Choroid plexus epithelial cell (primary cell): ENCODE measurements around the gene RAD9A.

Experiments
- DNase-seq: peaks from one replicate; pipeline ENCODE4 v3.0.0-alpha.2; 2010; ENCODE audit warnings: low read depth
- H3K4me3 ChIP-seq: 2 replicates; pipeline ENCODE4 v1.5.1; 2011; ENCODE audit warnings: low read depth, mild to moderate bottlenecking, control low read depth, low read length, moderate library complexity
- TF ChIP-seq, protein P1 (sequence below): conservative IDR thresholded peaks from 2 replicates; pipeline ENCODE4 v1.5.1; 2011; ENCODE audit warnings: low read depth, mild to moderate bottlenecking, control low read depth, inconsistent platforms, low read length, moderate library complexity

The RAD9A gene

DNA sequence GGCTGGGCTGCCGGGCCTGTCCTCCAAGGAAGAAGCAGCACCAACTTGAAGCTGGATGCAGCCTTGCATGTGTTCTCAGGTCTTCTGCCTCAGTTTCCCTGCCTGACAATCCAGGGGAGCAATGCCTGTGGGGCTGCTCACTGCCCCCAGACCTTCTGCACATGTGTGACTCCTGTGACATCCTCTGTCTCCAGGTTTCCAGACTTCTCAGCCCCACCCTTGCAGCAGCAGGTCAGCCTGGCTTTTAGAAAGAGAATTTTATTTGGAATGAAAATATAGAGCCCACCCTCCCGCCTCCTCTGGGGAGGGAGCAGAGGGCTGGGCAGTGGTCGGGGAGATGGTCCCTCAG, 46.0 kb downstream of the RAD9A start:
- H3K4me3 ChIP-seq: no peak overlapping the region
- TF ChIP-seq, protein P1, sequence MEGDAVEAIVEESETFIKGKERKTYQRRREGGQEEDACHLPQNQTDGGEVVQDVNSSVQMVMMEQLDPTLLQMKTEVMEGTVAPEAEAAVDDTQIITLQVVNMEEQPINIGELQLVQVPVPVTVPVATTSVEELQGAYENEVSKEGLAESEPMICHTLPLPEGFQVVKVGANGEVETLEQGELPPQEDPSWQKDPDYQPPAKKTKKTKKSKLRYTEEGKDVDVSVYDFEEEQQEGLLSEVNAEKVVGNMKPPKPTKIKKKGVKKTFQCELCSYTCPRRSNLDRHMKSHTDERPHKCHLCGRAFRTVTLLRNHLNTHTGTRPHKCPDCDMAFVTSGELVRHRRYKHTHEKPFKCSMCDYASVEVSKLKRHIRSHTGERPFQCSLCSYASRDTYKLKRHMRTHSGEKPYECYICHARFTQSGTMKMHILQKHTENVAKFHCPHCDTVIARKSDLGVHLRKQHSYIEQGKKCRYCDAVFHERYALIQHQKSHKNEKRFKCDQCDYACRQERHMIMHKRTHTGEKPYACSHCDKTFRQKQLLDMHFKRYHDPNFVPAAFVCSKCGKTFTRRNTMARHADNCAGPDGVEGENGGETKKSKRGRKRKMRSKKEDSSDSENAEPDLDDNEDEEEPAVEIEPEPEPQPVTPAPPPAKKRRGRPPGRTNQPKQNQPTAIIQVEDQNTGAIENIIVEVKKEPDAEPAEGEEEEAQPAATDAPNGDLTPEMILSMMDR: no peak
- no peak for DNase-seq

DNA sequence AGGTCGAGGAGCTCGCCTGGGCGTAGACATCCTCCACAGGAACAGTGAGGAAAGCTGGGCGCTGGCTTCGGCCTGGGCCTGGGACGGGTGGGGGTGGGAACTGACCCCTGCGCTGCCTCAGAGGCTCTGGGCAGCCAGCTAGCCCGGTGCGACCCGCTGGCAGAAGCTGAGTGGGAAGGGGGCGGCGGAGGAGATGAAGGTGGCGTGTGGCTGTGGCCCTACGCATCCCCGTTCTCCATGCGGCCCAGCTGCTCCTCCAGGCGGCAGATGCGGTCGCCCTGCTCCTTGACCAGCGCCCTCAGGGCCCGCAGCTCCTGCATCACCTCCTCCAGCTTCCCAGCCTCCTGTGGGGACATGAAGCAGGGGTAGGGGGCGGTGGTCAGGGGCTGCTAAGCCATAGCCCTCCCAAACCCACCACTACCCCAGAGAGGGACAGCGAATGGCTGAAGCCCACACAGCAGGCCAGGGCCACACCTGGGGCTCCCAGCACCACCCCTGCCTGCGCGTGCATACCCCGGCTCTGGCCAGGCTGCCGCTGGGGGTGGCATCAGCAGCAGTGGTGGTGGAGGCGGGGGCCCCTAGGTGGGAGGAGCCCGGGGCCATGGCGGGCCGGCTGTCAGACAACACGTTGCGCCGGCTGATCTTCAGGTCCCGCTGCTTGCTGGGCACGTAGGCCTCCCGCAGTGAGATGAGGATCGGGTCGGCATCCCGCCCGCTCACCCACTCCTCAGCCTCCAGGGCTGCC, 46.5 kb downstream of the RAD9A start:
- DNase-seq: no peak
- H3K4me3 ChIP-seq: no peak overlapping the region
- TF ChIP-seq, protein P1: no peak

DNA sequence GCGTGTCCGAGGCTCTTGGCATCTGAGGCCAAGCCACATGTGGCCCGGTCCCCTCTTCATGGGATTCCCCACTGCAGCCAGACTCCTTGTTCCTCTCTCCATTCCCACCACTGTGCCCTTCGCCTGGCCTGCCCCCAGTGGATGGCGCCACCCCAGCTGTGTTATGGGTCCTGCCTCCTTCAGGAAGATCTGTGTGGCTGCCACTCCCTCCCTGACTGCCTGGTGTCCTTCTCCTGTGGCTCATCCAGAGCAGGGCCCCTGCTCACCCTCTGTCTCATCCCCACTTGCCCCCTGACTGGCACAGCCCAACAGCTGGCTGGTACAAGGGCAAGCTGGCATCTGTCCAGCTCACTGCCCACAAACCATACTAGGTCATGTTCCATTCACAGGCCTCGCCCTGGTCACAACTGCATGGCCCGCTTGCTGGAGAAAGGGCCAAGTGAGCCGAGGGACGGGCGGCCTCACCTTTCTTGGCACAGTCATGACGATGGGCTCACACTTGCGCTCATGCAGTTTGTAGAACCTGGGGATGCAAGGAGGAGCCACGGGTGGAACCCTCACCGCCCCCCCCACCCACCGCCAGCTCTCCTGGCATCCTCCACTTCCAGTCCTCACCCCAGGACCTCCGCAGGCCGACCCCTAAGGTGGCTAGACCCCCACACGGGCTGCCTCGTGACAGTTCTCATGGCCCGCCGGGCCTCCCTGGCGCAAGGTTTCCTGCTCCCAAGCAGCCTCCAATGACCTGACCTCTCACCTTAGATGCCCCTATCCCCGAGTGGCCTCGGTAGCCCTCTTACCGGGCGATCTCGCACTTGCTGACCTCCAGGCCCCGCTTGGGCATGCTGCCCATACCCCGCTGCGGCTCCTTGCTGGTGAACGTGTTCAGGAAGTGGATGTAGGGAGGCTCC, 47.8 kb downstream of the RAD9A start:
- no peak overlapping the region for H3K4me3 ChIP-seq
- no peak for DNase-seq
- TF ChIP-seq, protein P1: peak; percentile 22

DNA sequence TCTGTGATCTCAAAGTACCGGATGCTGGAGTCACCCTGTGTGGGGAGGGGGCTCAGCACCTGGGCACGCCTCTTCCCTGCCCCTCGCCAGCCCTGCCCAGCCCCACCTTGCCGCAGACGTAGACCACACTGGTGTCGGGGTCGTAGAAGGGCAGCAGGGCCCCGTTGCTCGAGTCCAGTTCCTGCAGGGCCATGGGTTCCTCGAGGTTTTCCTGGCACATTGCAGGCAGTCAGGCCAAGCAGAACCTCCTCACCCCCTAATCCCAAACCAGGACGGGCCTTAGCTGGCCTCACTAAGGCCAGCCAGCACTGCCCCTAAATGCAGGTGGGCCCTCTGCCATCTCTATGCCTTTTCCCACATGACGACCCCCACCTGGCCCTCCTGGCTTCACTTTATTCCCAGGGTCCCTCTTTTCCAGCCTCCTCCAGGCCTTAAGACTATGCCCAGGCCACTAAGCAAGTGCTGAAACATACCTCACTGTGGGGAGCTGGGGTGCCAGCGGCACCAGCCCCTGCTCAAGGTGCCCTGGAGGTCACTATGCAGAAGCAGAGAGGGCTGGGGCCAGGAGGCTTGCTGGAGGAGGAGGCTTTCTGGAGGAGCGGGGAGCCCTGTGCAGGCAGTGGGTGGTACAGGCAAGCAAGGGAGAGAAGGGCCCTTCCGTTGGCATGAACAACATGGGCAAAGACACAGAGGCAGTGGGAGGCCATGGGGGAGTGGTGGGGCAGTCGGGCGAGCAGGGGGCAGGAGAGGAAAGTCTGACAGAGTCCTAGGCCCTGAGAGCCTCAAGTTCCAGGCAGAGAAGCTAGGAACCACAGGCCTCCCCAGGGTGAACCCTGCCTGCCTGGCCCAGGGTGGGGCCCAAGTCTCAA, 48.7 kb downstream of the RAD9A start:
- TF ChIP-seq, protein P1: no peak
- no peak overlapping the region for H3K4me3 ChIP-seq
- no peak for DNase-seq

DNA sequence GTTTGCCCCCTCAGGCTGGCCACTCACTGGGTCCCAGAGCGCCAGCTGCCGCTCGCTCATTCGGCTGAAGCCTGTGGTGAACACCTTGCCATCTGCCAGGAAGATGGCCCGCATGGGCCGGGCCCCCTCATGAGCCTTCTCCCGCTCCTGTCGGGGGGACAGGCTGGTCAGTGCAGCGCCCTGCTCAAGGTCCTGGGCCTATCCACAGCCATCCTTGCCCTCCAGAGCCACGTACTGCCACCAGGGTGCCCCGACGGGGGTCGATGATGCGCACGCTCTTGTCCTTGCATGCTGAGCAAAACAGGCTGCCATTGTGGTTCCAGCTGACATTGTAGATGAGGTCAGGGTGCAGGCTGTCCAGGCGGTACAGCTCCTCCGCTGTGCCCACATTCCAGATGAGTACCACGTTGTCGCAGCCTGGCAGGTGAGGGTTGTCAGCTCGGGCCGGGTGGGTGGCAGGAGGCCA, 49.3 kb downstream of the RAD9A start:
- no peak for DNase-seq
- no peak overlapping the region for H3K4me3 ChIP-seq
- TF ChIP-seq, protein P1: no peak

DNA sequence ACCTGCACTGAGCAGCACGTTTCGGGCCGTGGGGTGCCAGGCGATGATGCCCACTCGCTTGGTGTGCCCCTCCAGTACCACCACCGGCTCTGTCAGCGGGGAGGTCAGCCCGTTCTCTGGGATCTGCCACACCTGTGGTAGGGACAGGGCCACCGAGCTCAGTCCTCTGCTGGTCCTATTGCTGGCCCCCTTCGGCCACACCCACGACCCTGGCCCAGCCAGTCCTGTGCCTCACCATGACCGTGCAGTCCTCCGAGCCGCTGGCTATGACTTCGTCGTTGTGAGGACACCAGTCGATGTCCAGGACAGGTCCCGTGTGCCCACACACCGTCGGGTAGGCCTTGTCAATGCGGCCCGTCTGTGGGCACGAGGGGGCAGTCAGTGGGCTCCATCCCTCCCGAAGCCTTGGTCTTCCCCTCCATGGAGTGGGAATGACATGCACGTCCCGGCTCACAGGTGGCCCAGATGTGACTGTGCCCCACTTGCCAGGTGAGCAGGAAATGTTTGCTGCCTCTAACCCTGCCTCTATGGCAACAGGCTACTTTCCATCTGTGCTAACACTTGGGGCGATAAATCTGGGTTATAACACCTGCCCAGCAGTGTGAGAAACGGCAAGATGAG, 50.1 kb downstream of the RAD9A start:
- TF ChIP-seq, protein P1: no peak
- DNase-seq: no peak
- no peak overlapping the region for H3K4me3 ChIP-seq
